GM21390 (cell line): Measurements from ENCODE around the gene CENATAC.
A peak's percentile ranks its signal among the peaks of the same experiment; 100 is the strongest.
"Not testable (repeated sequence)": the region's sequence is repeated elsewhere in the genome, so short reads cannot be mapped to it uniquely, and the experiment has no call there.

ENCODE experiments used
- ATAC-seq: cut with Tn5 transposase; IDR thresholded peaks from one replicate; pipeline ENCODE4 v1.9.1; 2021; ENCODE audit not compliant: unreplicated experiment

Gene CENATAC

DNA sequence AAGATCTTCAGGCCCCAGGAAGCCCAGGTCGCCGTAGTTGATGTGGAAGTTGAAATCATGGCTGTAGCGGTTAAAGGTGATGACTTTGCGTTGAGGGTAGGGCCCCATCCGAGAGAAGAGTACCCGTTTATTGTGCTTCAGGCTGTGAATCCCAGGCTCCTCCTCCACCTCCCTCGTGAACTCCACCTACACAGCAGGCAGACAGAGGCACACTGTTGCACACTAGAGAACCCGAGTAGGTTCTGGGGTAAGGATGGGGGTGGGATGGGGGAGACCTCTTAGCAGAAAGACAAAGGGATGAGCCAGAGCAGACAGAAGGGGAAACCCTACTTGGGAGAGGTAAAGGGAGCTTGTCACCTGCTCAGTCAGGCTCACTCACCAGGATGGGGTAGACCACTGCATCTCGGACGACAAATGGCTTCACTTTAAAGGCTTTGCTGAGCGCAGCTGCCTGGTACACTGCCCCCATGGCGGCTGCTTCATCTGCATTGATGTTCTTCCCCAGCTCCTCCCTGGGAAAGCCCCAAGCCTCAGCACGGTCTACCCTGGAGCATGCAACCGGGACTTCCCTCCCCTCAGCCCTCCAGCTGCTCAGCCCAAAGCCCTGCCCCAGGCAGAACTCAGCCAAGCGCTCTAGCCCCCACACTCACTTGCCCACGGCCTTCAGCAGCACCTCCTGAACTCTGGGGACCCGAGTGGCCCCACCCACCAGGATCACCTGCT lies 53.7 kb downstream of the CENATAC start:
- ATAC-seq = no peak

DNA sequence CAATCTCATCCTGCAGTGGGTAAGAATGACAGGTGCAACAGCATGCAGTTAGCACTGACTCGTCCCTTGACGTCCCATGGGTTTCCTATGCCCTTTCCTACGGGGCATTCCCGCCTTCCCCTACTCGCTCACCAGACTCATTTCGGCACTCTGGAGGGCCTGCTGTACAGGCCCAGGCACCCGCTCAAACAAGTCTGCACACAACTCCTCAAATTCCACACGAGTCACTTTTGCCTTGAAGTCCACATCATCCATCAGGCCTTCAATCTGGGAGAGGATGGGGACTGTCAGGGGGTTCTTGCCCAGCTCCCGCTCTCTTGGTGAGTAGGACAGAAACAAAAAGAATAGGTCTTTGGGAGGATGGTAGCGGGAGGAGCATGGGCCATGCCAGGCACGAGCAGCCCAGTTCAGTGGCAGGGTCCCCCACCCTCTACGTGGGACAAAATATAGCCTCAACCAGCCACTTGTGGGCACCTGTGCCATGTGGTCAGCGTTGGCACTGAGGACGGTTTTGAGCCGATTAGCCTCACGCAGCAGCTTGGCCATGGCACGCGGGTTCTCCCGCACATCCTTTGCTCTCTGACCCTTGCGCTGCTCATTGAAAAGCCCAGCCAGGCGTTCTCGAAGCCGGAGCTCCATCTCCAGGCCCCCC lies 54.4 kb downstream of the CENATAC start:
- ATAC-seq = no peak

DNA sequence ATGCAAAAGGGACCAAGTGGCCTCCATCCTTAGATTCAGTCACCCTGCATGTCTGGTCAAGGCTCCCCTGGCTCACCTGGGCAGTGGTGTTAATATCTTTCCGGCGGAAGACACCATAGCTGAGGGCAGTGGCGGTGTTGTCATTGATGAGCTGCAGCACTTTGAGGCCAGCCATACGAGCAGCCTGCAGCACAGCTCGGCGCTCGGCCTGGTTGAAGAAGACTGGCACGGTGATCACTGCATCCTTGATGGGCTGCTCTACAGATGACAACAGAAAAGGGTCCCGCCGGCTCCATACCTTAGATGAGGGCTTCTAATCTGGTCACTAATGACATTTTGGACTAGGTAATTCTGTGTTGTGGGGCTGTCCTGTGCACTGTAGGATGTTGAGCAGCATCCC lies 56.5 kb downstream of the CENATAC start:
- ATAC-seq = no peak

DNA sequence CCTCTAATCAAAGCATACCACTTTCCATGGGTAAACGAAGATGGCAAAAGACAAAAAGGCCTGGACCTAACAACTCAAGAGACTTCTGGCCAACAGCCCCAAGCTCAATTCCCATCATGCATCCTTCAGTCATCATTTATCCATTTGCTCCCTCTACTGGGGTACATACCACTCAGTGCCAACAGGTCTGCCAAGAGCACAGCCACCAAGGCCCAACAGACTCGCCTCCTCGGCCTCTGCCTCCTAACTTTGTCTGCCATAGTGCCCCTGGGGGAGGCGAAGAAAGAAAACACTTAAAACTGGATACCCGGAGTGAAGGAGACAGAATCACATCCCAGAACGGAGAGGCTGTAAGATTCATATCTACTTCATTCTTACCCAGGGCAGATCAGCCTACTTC lies 58.0 kb downstream of the CENATAC start:
- ATAC-seq = no peak

DNA sequence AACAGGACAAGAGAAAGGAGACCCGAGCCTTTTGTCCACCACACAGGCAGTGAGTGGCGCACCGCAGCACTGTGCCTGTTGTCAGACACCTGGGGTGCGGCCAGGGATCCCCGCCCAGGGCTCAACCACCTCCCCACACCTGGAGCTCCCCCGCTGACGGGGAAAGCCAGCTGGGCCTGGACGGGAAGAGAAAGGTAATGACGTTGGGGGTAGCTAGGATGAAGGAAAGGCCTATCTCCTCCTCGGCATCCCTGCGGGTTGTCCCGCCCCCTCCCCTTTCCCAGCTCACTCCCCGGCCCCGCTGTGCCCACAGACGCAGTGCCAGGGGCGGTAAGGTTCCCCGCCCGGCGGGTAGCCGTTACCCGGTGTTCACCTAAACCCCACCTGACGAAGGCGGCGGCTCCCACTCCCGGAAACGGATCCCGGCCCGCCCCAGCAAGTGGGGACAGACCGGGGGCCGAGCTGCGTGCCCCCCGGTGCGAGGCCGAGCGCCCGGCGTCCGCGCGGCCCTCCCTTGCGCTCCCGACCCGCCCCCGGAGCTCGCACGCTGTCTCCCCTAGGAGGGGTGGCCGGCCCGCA lies 58.6 kb downstream of the CENATAC start:
- peak; percentile 1 for ATAC-seq

DNA sequence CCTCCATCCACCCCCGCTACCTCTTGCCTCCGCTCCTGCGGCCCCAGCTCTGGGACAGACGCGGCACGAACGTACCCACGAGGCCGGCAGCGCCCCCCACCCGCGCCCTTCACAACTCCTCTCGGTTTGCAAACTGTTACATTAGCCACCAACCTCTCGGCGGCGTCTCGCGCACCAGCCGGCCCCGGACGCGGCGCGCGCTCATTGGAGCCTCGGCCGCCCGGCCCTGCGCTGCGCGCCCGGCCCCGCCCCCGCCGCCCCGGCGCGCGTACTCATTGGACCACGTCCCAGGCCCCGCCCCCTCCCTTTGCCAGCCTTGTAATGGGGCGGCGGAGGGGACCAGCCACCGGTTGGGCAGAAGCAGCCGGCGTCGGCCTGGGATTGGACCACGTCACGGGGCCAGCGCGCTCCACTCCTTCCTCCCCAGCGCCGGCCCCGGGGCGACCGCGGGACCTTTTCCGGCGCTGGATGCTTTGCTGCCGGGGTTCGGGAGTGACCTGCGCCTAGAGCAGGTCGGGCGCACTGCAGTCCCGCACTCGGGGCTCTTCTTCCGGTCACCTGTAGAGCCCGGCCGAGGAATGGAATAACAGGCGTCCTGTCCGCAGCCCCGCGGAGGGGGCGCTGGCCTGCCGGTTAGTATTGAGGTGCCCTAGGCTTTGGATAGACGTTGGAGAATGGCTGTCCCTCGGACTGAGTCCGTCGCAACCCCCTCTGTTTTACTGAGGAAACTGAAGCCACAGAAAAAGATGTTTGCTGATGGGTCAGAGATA lies 59.2 kb downstream of the CENATAC start, which contains the start of gene HYOU1:
Gene HYOU1, minus strand, starts transcription at position 206 of the 770 bp plus-strand sequence. CDS start 1,045 bp downstream, outside the sequence.
- ATAC-seq = peak; percentile 94

DNA sequence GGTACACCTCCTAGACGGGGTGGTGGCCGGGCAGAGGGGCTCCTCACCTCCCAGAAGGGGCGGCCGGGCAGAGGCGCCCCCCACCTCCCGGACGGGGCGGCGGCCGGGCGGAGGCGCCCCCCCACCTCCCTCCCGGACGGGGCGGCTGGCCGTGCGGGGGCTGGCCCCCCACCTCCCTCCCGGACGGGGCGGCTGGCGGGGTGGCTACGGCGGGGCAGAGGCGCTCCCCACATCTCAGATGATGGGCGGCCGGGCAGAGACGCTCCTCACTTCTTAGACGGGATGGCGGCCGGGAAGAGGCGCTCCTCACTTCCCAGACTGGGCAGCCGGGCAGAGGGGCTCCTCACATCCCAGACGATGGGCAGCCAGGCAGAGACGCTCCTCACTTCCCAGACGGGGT lies 61.2 kb downstream of the CENATAC start:
- not testable (repeated sequence) for ATAC-seq

DNA sequence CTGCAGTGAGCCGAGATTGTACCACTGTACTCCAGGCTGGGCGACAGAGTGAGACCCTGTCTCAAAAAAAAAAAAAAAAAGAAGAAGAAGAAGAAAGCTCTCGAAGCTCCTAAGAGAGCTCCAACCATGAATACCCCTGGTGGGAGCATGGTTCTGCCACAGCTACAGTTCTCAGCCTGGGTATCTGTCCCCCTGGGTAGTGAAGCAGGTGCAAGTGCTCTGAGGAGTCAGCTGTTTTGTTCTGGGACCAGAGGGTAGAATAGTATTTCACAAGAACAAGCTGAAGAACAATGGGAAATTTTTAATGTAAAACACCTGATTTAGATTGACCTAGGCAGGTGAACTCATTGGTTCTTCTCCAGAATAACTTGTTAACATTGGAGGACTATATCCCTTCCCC lies 63.3 kb downstream of the CENATAC start:
- no peak for ATAC-seq

DNA sequence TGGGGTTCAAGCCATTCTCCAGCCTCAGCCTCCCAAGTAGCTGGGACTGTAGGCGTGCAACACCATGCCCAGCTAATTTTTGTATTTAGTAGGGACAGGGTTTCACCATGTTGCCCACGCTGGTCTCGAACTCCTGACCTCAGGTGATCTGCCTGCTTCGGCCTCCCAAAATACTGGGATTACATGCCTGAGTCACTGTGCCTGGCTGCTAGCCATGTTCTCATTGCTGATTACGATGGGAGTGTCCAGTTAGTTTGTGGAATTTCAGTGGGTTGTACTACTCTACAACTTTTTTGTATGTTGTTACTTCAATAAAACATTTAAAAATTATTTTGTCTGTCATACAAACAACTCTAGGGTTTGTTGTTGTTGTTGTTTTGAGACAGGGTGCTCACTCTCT lies 64.8 kb downstream of the CENATAC start:
- ATAC-seq = no peak

DNA sequence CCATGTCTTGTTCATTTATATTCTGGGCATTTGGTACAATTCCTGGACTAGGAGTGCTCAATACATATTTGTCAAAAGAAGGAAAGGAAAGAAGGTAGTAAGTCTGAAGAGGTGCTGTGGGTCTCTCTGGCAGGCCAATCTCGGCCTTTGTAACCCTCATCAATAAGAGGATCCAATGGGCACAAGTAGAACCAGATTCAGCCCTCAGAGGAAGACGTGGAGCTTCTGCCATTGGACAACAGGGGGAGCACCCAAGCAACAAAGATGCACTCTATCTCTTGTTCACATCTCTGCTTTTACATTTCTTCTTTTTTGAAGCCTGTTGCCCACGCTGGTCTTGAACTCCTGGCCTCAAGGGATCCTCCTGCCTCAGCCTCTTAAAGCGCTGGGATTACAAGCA lies 67.4 kb downstream of the CENATAC start:
- no peak for ATAC-seq
